Esophagus muscularis mucosa (tissue), 4 donors: ENCODE measurements around the gene SLC14A1.

ENCODE experiments used
- CTCF ChIP-seq, 3 experiments: fragments of 200-600 bp in 2 of 3; fragments of 450-650 bp in 1 of 3; sonication (generic) in 2 of 3; IDR thresholded peaks; one replicate each; pipeline ENCODE4 v1.5.1; 2017 to 2019; ENCODE audit warnings: antibody characterized with exemption in 3 of 3, mild to moderate bottlenecking in 2 of 3, moderate library complexity in 1 of 3
- EP300 ChIP-seq: sonication (generic); formaldehyde crosslinking; IDR thresholded peaks from one replicate; pipeline ENCODE4 v1.6.1; 2017; ENCODE audit warnings: antibody characterized with exemption
- POLR2A ChIP-seq: fragments of 450-650 bp; IDR thresholded peaks from one replicate; pipeline ENCODE4 v1.6.1; 2017; ENCODE audit warnings: antibody characterized with exemption, moderate library complexity, mild to moderate bottlenecking, low read depth
- POLR2AphosphoS5 ChIP-seq, 2 donors: sonication (generic); formaldehyde crosslinking; IDR thresholded peaks; one replicate each; pipeline ENCODE4 v1.6.1; 2017; ENCODE audit warnings: antibody characterized with exemption in 2 of 2

GRCh38 chr18:45689396-45689795, 34.6 kb upstream of the SLC14A1 start:
- TF ChIP-seq CTCF (IDR thresholded peaks at IDR 0.05) (no peak), POLR2A (no peak), EP300 (no peak), POLR2AphosphoS5 (IDR thresholded peaks at IDR 0.05) (no peak)
